ENCODE data around the gene TPSAB1.

GRCh38 chr16:1256874-1257322, 16.4 kb downstream of the TPSAB1 start:
- no peak for TF ChIP-seq CTCF (IDR thresholded peaks at IDR 0.05; ENCODE audit: extremely low read depth in 1 of 2, insufficient read depth in 1 of 2, low read depth in 1 of 2, low read length in 2 of 2)
- no peak for TF ChIP-seq POLR2A (IDR thresholded peaks at IDR 0.05; ENCODE audit: low read depth, low read length)
- no peak for TF ChIP-seq EZH2 (IDR thresholded peaks at IDR 0.05; ENCODE audit: borderline replicate concordance, low read depth, low read length, severe bottlenecking)
- TF ChIP-seq MYC (IDR thresholded peaks at IDR 0.05; ENCODE audit: low read depth, low read length), result no peak
- TF ChIP-seq POLR2AphosphoS5 (IDR thresholded peaks at IDR 0.05; ENCODE audit: insufficient read depth, low read depth, low read length), result no peak
- no peak for TF ChIP-seq MAX (IDR thresholded peaks at IDR 0.05; ENCODE audit: insufficient read depth, insufficient read length)
- no peak for TF ChIP-seq JUN (IDR thresholded peaks at IDR 0.05; ENCODE audit: borderline replicate concordance, insufficient read depth, insufficient read length, low read depth)
- no peak for TF ChIP-seq FOS (IDR thresholded peaks at IDR 0.05; ENCODE audit: borderline replicate concordance, insufficient read depth, low read length)
- TF ChIP-seq GATA2 (IDR thresholded peaks at IDR 0.05; ENCODE audit: insufficient read depth, insufficient read length, low read depth, low read length), result no peak
